Gastroesophageal sphincter (tissue), 3 donors: ENCODE results near the gene LRIT2.

Experiments used
- EP300 ChIP-seq: sonication (generic); formaldehyde crosslinking; IDR thresholded peaks from one replicate; pipeline ENCODE4 v1.6.1; 2017; ENCODE audit warnings: antibody characterized with exemption, mild to moderate bottlenecking
- TF ChIP-seq, protein P1 (sequence below), 4 experiments: fragments of 200-600 bp in 2 of 4; fragments of 450-650 bp in 2 of 4; sonication (generic) in 1 of 4; IDR thresholded peaks; one replicate each; pipeline ENCODE4 v1.5.1; 2017 to 2019; ENCODE audit warnings: antibody characterized with exemption in 4 of 4, mild to moderate bottlenecking in 2 of 4, moderate library complexity in 2 of 4

DNA sequence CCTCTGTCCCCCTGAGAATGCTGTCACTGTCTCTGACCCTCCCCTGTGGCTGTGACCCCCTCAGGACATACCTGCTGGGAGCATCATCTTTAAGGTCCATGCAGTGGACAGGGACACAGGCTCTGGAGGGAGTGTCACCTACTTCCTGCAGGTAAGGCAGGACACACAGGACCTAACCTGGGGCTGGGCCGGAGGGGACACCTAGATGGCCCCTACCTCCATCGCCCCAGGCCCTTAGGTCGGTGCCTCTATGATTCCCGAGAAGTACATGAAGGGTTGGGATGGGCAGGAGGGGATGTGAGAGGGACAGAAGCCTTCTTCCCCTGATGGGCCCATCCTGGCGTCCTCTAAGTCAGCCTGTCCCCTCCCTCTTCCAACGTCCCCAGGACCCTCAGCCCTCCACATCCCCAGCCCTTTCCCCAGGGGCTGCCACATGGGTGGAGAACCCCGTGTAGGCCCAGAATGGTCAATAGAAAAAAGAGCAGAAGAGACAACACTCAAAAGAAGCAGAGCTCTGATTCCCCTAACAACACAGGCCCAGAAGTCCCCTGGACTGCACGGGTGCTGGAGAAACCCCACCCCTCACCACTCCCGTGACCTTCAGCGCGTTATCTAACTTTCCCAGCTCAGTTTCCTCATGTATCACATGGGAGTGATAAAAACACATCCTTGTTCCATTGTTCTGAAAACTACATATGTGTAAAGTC lies 24.7 kb downstream of the LRIT2 start:
- TF ChIP-seq, protein P1, sequence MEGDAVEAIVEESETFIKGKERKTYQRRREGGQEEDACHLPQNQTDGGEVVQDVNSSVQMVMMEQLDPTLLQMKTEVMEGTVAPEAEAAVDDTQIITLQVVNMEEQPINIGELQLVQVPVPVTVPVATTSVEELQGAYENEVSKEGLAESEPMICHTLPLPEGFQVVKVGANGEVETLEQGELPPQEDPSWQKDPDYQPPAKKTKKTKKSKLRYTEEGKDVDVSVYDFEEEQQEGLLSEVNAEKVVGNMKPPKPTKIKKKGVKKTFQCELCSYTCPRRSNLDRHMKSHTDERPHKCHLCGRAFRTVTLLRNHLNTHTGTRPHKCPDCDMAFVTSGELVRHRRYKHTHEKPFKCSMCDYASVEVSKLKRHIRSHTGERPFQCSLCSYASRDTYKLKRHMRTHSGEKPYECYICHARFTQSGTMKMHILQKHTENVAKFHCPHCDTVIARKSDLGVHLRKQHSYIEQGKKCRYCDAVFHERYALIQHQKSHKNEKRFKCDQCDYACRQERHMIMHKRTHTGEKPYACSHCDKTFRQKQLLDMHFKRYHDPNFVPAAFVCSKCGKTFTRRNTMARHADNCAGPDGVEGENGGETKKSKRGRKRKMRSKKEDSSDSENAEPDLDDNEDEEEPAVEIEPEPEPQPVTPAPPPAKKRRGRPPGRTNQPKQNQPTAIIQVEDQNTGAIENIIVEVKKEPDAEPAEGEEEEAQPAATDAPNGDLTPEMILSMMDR (IDR thresholded peaks at IDR 0.05): no peak
- no peak for TF ChIP-seq EP300
